GDM1 (cell line): ENCODE measurements around the gene GAN.
"Not testable (repeated sequence)": the region's sequence is repeated elsewhere in the genome, so short reads cannot be mapped to it uniquely, and the experiment has no call there.

Experiments used
- DNase-seq: peaks from one replicate; lab custom pipeline; 2025; lab: John Stamatoyannopoulos, UW

Gene GAN

DNA sequence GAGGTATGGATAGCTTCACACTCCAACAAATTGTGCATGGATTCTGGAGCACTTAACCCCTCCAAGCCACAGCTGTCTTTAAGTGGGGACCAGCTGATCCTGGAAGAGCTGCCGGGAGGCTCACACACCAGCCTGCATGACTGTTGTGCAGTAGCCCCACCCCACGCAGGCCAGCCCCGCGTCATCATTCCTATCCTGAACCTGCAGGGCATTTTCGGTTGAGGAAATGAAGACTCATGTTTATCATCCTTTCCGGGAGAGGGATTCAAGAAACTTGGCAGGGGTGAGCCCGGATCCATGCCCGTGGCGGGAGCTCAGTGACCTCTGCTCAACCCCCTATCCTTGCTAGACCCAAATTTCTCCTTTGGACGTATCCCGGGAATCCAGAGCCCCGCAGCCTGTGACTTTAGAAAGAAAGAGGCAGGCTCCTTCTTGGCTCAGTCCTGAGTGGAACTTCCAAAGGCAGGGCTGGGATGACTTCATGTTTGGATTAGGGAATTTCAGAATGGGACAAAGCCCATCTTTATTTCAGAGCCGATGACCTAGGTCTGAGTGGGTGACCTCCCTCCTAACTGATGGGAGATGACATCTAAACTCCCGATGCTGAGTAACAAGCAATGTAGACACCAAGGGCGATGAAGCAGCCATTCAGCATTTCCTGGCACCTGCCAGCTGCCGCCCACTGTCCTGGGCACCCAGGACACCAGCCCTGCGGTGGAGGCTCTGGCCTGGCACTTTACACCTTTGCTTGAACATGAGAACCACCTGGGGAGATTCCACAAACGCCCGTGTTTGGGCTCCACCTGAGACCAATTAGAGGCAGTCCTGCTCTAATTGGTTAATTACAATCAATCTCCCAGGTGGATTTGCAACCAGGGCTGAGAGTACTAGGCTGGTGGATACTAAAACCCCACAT, 86.5 kb downstream of the GAN start:
- DNase-seq = no peak

DNA sequence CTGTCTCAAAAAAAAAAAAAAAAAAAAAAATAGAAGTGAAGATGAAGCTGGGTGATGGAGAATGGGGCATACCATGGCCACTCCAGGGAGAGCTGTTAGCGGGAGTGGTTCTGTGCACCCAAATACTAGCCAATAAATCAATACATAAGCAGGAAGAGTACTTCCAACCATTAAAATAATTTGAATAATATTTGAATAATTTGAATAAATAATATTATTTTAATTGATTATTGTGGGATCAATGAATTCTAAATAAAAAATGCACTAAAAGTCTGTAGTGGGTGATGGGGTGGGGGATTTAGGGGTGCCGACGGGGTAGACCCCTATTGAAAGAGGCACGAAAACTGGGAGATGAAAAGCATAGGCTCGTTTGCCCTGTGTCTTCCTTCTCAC, 88.4 kb downstream of the GAN start:
- no peak for DNase-seq

DNA sequence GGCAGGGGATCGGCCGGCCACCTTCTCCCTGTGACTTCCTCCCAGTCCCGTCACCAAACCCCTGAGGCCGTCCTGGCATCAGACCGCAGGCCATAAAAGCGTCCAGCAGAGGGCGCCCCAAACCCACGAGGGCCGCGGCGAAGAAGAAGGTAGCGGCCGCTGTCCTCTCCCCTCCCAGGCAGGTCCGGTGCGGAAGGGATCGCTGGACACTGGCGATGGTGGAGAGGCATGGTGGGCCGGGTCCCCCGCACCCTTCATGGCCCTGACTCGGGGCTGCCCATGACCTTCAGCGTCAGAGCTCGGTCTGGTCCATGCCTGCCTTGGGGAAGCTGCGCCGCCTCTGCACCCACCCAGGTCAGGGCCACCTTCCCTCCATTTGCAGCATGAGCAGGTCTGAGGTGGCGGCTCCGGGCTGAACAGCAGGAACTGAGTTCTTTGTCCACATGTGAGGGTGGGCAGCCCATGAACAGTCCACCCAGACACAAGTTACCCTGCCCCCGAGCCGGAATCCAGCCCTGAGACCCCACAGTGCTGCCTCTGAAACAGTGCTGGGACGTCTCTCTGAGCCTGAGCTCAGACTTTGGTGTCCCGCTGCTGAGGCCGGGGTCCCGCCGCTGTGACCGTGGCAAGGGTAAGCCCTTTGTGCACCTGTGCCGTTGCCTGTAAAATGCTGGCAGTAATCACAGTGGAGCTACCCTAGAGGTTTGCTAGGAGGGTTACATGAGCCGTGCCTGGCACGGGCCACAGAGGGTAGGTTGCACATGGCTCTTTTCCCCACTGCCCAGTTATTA, 89.0 kb downstream of the GAN start:
- DNase-seq = peak; percentile 50

DNA sequence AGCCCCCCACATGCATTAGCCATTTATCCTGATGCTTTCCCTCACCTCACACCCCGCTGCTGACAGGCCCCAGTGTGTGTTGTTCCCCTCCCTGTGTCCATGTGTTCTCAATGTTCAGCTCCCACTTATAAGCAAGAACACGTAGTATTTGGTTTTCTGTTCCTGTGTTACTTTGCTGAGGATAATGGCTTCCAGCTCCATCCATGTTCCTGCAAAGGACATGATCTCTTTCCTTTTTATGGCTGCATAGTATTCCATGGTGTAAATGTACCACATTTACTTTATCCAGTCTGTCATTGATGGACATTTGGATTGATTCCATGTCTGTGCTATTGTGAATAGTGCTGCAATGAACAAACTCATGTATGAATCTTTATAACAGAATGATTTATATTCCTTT, 90.2 kb downstream of the GAN start:
- DNase-seq = not testable (repeated sequence)

DNA sequence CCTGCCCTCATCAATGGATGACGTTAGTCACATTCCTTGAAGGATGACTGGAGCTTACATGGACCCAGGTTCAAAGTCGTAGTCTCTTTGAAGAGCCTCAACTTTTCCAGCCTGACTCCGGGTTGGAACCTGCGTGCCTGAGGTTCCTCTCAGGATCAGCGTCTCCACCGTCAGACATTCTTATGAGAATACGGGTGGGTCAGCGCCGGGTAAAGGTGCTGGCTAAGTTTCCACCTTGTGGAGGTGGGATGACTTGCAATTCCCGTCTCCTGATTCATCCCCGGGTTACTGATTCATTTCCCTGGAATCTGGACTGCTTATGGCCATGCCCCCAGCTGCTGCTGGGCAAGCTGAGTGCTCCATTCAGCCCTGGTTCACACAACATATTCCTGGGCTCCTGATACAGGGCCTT, 90.9 kb downstream of the GAN start:
- no peak for DNase-seq

DNA sequence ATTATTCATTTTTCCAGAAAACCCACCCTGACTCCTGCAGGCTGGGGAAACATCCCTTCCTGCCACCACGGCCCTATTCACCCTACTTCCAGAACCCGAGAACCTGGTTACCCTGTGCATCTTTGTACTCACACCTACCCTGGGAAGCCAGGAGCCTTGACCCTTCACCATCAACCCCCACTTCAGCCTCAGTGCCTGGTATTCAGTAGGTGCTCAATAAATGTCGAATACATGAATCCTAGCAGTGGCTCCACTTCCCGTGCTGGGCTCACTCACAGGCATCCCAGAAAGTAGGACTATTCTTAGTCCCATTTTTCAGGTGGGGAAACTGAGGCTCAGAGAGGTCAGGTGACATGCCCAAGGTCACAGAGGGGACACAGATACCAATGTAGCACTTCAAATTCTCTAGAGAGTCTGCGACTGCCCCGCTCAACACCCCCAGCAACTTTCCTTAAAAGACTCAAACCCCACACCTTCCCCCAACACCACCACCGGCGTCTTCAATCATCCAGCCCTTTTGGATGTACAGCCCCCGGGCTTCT, 93.7 kb downstream of the GAN start:
- no peak for DNase-seq

DNA sequence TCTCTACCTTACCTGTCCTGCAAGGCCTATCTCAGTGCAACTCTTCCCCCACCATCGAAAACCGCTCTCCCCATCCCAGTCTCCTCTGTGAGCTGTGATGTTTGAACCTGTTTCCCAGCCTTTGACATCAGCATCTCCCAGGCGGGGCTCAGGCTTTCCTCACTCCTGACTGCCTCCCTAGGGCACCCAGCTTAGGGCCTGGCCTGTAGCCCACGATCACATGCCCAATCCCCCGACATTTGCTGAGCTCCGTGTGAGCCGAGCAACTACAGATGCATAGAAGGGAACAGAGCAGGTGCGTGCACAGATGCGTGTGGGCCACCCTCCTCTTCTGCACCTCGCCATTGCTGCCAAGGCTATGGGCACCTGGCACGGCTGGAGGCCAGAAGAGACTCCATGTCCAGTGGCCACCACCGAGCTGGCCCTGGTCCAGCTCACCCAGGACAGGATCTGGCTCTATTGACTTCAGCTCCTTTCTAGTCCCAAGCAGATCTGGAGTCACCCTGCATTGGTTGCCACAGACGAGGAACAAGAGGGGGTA, 94.3 kb downstream of the GAN start:
- DNase-seq = no peak

DNA sequence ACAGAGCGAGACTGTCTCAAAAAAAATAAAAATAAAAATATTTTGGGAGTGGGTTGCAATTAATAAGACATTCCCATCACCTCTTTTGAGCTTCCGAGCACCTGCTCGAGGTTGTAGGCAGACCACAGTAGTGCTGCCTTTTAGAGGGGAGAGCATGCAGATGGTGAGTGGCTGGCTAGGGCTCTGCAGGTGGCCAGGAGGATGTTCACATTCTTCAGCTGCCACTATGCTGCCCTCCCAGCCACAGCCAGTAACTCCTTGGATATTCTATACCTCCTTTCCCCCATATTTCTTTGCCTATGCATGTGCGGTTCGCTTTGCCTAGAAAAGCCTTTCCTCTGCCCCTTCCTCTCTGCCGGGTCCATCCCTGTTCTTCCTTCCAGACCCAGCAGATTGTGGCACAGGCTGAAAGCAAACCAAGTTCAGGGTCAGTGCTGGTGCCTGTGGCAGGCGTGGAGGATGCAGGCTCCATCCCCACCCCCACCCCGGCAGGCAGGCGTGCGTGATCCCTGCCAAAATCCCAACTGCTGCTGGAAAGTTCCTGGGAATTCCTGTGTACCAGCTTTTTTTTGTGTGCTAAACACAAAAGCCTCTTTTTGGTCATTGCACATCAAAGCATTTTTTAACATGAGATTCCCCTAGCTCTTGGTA, 96.0 kb downstream of the GAN start:
- DNase-seq = no peak

DNA sequence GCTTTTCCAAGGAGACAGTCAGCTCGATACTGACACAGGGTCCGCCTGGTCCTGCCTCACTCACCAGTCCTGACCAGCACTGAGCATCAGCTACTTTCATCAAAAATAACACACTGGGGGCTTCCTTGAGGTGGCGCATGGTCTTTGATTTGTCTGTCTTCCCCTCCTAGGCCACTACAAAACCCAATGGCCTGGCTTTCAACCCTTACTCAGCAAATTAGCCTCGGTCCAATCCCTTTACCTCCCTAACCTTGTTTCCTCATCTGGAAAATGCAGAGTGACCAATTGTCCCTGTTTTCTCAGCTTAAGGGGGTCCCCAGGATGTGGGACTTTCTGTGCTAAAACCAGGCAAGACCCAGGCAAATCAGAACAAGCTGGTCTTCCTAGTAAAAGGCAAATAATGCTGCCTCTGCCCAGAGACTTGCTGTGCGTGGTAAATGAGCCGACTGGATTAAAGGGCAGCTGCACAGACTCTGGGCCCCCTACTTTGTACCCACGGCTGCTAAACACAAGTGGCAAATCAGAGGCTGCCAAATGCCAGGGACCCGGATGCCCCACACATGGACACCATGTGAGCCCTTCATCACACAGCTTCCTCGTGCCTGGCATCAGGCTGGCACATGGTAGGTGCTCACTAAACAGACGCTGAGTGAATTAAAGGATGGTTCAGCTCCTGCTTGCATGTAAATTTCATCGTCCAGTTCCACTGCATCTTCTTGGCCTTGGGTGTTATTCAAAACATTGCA, 98.7 kb downstream of the GAN start:
- no peak for DNase-seq

DNA sequence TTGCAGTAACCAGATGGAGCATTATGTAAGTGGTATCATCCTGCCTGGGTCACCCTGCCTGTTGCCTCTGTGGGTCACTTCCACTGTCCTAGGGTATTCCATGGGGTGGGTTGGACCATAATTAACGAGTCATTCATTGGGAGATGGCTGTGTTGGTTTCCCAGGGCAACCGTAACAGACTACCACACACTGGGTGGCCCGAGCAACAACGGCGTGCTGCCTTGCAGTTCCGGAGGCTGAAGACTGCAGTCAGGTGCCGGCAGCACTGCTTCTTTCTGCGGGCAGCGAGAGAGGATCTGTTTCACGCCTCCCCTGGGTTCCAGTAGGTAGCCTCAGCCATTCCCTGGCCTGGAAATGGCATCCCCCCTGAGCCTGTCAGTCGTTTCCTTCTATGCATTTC, 101.0 kb downstream of the GAN start:
- DNase-seq = no peak

DNA sequence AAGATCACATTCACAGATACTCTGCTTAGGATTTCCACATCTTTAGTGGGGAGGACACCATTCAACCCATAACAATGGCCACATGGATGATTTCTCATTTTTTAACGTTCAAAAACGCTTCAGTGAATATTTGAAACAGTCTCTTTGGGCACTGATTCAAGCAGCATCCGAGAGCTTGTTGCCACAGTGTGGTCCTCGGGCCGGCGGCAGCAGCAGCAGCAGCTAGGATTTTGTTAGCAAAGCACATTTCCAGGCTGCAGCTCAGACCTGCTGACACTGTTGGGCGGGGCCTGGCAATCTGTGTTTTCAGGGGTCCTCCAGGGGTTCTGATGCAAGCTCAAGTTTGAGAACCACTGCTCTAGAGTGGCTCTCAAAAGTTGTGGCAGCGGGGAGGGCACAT, 102.0 kb downstream of the GAN start:
- no peak for DNase-seq

DNA sequence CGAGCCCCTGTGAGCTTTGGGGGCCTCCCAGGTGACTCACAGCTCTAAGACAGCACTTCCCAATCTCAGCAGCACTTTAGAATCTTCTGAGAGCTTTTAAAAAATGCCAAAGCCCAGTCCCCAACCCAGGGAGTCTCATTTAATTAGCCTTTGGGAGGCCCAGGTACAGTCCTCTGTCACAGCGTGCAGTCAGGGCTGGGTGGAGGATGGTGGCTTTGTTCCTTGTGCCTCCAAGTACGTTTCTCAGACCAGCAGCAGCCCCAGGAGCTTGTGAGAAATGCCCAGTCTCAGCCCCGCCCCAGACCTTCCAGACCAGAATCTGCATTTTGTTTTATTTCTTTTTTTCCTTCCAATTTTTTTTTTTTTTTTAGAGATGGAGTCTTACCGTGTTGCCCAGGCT, 102.4 kb downstream of the GAN start:
- DNase-seq = no peak

DNA sequence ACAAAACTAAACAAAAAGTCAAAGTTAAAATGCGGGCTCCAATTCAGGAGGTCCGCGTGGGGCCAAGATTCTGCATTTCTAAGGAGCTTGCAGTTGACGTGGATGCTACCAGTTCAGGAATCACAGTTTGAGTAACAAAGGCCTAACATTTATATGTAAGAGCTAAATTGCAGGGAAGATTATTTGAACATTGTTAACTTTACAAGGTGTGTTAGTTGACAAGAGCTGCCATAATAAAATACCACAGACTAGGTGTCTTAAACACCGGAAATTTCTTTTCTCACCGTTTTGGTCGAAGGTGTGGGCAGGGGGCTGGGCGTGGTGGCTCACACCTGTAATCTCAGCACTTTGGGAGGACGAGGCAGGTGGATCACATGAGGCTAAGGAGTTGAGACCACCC, 105.0 kb downstream of the GAN start:
- DNase-seq = no peak

DNA sequence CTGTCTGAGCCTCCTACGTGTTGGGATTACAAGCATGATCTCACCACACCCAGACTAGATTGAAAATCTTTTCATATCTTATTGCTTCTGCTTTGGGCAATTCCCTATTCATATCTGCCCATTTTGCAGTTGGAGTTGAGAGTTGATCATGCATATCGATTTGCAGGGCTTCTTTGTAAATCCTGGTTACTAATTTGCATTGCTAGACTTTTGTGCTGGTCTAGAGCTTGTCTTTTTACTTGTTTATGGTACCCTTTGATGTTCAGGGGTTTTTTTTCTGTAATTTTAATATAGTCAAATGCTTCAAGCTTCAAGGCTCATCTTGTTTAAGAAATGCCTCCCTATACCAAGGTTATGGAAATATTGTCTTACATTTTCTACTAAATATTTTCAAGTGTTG, 106.4 kb downstream of the GAN start:
- DNase-seq = no peak

DNA sequence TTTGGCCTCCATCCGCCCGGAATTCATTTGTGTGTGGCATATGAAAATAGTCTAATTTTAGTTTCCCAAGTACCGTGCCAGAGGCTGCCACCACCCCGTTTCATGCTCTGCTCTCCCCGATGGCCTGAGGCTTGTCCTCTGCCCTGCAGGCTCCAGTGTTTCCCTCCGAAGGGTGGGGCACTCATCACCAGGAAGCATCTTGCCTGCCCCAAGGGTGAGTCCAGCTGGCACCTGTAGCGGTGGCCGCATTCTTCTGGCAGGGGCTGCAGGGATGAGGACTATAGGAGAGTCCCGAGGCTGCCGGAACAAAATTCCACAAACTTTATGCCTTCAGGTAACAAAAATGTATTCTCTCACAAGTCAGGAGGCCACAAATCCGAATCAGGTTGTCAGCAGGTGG, 106.8 kb downstream of the GAN start:
- DNase-seq = no peak

DNA sequence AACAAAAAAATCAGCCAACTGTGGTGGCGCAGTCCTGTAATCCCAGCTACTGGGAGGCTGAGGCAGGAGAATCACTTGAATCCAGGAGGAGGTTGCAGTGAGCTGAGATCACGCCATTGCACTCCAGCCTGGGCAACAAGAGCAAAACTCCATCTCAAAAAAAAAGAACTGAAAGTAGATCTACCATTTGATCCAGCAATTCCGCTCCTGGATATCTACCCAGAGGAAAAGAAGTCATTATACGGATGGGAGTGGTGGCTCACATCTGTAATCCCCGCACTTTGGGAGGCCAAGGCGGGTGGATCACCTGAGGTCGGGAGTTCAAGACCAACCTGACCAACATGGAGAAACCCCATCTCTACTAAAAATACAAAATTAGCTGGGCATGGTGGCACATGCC, 107.4 kb downstream of the GAN start:
- DNase-seq = not testable (repeated sequence)

DNA sequence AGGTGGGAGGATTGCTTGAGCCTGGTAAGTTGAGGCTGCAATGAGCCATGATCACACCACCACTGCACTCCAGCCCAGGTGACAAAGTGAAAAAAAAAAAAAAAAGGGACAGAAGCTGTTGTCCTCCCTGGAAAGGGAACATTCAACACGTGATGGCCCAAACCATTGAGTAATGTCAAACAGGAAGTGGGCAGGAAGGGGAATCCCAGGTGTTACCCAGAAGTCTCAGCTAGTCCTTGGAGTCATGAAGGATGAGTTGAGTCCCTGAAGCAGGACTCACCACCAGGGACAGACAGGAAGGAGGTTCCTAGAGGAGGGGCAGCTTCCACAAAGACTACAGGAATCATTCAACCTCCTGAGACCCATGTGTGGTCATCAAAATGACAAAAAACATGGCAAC, 110.0 kb downstream of the GAN start:
- no peak for DNase-seq

DNA sequence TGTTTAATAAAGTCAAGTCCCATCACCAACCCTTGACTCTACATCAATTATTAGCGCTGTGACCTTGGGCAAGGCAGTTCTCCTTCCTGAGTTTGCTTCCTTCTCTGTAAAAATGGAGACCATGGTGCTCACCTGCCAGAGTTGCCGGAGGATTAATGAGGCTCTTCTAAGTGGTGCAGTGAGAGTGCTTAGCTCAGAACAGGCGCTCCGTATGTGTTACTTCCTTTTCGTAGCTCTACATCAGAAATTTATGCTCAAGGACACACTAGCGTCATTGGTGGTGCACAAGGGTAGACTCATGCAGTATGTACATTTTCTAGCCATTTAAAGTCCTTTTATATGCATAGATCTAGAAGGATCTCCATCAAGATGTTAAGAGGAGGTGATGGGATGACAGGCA, 112.5 kb downstream of the GAN start:
- no peak for DNase-seq

DNA sequence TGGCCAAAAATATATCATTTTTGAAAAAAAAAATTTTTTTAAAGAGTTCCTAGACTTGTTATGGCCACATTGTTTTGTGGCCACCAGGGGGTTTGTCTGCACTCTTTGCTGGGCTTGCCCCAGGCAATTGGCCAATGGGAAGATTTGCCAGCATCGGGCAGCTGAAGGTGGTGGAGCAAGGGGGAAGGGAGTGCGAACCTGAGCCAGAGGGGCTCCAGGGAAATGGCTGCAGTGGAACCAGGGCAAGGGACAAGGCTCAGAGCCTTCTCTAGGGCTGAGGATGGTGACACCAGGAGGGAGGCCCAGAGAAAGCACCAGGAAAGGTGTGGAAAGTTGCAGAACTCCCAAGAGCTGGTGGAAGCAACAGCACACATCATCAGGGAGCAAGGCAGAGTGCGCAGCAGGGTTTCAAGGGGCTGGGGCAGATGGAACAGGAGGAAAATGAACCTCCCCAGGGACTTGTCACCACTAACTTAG, 114.3 kb downstream of the GAN start:
- no peak for DNase-seq

DNA sequence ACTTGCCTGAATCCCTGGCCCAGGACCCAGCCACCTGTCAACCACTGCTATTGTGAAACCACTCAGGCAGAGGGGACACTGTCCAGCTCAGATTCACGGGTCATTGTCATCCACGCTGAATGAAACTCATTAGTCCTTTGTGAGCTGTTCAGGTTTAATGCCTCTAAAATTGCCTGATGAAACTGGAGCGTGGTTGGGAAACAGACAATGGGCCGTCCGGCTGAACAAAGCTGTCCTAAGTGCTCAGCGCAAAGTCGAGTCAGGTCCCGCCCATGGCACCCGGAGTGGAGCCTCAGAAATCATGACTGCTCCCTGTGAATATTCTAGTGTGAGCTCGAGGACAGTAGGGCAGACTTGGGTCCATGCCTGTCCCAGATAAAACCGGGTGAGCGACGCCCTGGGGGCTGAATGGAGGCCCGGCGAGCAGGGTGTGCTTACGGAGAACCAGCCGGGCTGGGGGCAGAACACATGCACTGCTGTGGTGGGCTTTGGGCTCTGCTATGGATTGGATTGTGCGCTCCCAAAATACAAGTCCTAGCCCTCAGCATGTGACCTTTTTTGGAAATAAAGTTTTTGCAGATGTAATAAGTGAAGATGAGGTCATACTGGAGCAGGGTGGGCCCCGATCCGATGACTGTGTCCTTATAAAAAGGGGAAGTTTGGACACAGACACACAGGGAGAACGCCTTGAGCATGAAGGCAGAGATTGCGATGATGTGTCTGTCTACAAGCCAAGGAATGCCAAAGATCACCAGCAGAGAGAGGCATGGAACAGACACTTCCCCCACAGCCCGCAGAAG, 117.0 kb downstream of the GAN start:
- no peak for DNase-seq
